Measurements from ENCODE around the gene IQCF6. TPM values are rescaled to one million over a fixed set of nuclear protein-coding genes. Genes with fewer than 3 reads are reported as not detected.
"Not testable (repeated sequence)": the region's sequence is repeated elsewhere in the genome, so short reads cannot be mapped to it uniquely, and the experiment has no call there.

Gene IQCF6
- polyA plus RNA-seq, 1 experiment = not detected

GRCh38 chr3:51750878-51751277 is 28.2 kb downstream of the IQCF6 start:
- TF ChIP-seq CTCF (IDR thresholded peaks at IDR 0.05; ENCODE audit: insufficient read depth, low read depth, low read length) = no peak
- ChIA-PET CTCF (no interaction called here), POLR2A (no interaction called here)
- DNase-seq (ENCODE audit: low read depth) = no peak
- Histone ChIP-seq H3K36me3 (ENCODE audit: control insufficient read depth, insufficient read depth, low read length) (no peaks in the 10 kb centered on the region), H3K27me3 (ENCODE audit: control insufficient read depth, insufficient read depth, low read length) (no peaks in the 10 kb centered on the region), H3K4me3 (ENCODE audit: low read depth, low read length) (no peak overlapping the region)

- H3K4me3 ChIP-seq (ENCODE audit: low read depth, low read length) = no peak overlapping the region
- no peak for TF ChIP-seq CTCF (IDR thresholded peaks at IDR 0.05; ENCODE audit: insufficient read depth, low read depth, low read length)
- POLR2A ChIA-PET = no interaction called here
- no peak for DNase-seq (ENCODE audit: low read depth)
- CTCF ChIA-PET = no interaction called here
- no peaks in the 10 kb centered on the region for H3K27me3 ChIP-seq (ENCODE audit: control insufficient read depth, insufficient read depth, low read length)
- H3K36me3 ChIP-seq (ENCODE audit: control insufficient read depth, insufficient read depth, low read length) = no peaks in the 10 kb centered on the region
Observed at GRCh38 chr3:51748327-51748726, 30.7 kb downstream of the IQCF6 start.

- CTCF ChIA-PET = no interaction called here
- TF ChIP-seq CTCF (IDR thresholded peaks at IDR 0.05; ENCODE audit: insufficient read depth, low read depth, low read length) = no peak
- no peak overlapping the region for H3K4me3 ChIP-seq (ENCODE audit: low read depth, low read length)
- no peaks in the 10 kb centered on the region for H3K27me3 ChIP-seq (ENCODE audit: control insufficient read depth, insufficient read depth, low read length)
- DNase-seq (ENCODE audit: low read depth) = no peak
- POLR2A ChIA-PET = no interaction called here
- H3K36me3 ChIP-seq (ENCODE audit: control insufficient read depth, insufficient read depth, low read length) = no peaks in the 10 kb centered on the region
Observed at GRCh38 chr3:51747840-51748239, 31.2 kb downstream of the IQCF6 start.

- H3K4me3 ChIP-seq (ENCODE audit: low read depth, low read length); DNase-seq (ENCODE audit: low read depth); POLR2A ChIA-PET; H3K27me3 ChIP-seq (ENCODE audit: control insufficient read depth, insufficient read depth, low read length); H3K36me3 ChIP-seq (ENCODE audit: control insufficient read depth, insufficient read depth, low read length); CTCF ChIA-PET: not testable (repeated sequence)
Observed at GRCh38 chr3:51742978-51743377, 36.1 kb downstream of the IQCF6 start.

- H3K27me3 ChIP-seq (ENCODE audit: control insufficient read depth, insufficient read depth, low read length); POLR2A ChIA-PET; DNase-seq (ENCODE audit: low read depth); H3K4me3 ChIP-seq (ENCODE audit: low read depth, low read length); H3K36me3 ChIP-seq (ENCODE audit: control insufficient read depth, insufficient read depth, low read length); CTCF ChIA-PET: not testable (repeated sequence)
Observed at GRCh38 chr3:51742320-51742719, 36.7 kb downstream of the IQCF6 start.

- POLR2A ChIA-PET = no interaction called here
- Histone ChIP-seq H3K4me3 (ENCODE audit: low read depth, low read length) (no peak overlapping the region), H3K27me3 (ENCODE audit: control insufficient read depth, insufficient read depth, low read length) (peaks cover 1% of the 10 kb centered on the region; the same call in 1 of the 2 replicates), H3K36me3 (ENCODE audit: control insufficient read depth, insufficient read depth, low read length) (no peaks in the 10 kb centered on the region)
- TF ChIP-seq CTCF (IDR thresholded peaks at IDR 0.05; ENCODE audit: insufficient read depth, low read depth, low read length) = no peak
- CTCF ChIA-PET = no interaction called here
- DNase-seq (ENCODE audit: low read depth) = no peak
Observed at GRCh38 chr3:51739110-51739509, 39.9 kb downstream of the IQCF6 start.

Measured in BJ (cell line).